Nephron (organoid): ENCODE data around the gene LRRTM4.

ENCODE experiments used
- H3K27ac Mint-ChIP-seq, 3 experiments: 2 replicates each; pipeline ENCODE4 v1.8.0; 2020; ENCODE audit warnings: mixed read lengths in 3 of 3, mild to moderate bottlenecking in 2 of 3, moderate library complexity in 1 of 3
- H3K27me3 Mint-ChIP-seq: 2 replicates; pipeline ENCODE4 v1.8.0; 2021; ENCODE audit warnings: low read depth, mild to moderate bottlenecking, moderate library complexity, mixed read lengths
- H3K36me3 Mint-ChIP-seq: 2 replicates; pipeline ENCODE4 v1.8.0; 2020; ENCODE audit warnings: low read depth, mixed read lengths
- H3K4me1 Mint-ChIP-seq: 2 replicates; pipeline ENCODE4 v1.8.0; 2020; ENCODE audit warnings: mixed read lengths
- H3K4me3 Mint-ChIP-seq, 3 experiments: 2 replicates each; pipeline ENCODE4 v1.8.0; 2020; ENCODE audit warnings: mild to moderate bottlenecking in 3 of 3, mixed read lengths in 3 of 3, moderate library complexity in 2 of 3
- H3K9me3 Mint-ChIP-seq: 2 replicates; pipeline ENCODE4 v1.8.0; 2020; ENCODE audit warnings: mixed read lengths
- TF ChIP-seq, protein P1 (sequence below), 3 experiments: fragments of 200-600 bp; sonication (generic); IDR thresholded peaks; one replicate each; pipeline ENCODE4 v1.5.0; 2021; ENCODE audit warnings: antibody characterized with exemption in 3 of 3; ENCODE audit not compliant: unreplicated experiment in 3 of 3

LRRTM4 gene

DNA sequence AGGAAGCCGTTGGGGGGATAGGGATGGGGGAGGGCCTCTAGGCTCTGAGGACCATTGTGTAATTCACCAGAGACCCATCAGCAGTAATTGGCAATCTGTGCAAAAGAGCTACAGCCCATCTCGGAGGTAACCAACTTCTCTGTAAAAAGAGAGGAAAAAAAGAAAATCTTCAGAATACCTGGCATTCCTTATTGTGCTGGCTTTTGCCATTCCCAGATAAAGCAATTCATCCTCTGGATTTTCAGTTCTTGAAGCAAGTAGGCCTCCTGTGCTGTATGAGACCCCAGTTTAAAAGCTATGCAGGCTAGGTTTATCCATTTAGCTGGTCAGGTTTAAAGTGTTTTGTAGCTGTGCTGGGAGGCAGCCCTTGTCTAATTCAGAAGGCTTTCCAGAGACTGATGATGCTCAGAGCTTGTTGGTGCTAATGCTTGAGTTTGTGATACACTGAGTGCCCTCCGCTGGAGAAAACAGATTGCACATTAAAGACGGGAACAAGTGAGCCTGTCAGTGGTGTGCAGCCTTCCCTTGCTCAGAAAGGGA, at the start of gene LRRTM4:
Gene LRRTM4, minus strand, starts transcription at position 446 of the 540 bp plus-strand sequence.
- Mint-ChIP-seq H3K36me3 (peaks cover 5% of the 10 kb centered on the region), H3K27me3 (no peaks in the 10 kb centered on the region), H3K4me3 (peak within 1 kb of the TSS; percentile 75 to 78 (median 75)), H3K4me1 (peaks cover 19% of the 10 kb centered on the region), H3K9me3 (no peaks in the 10 kb centered on the region), H3K27ac (peak within 1 kb of the TSS; percentile 43 to 84 (median 56))
- TF ChIP-seq, protein P1, sequence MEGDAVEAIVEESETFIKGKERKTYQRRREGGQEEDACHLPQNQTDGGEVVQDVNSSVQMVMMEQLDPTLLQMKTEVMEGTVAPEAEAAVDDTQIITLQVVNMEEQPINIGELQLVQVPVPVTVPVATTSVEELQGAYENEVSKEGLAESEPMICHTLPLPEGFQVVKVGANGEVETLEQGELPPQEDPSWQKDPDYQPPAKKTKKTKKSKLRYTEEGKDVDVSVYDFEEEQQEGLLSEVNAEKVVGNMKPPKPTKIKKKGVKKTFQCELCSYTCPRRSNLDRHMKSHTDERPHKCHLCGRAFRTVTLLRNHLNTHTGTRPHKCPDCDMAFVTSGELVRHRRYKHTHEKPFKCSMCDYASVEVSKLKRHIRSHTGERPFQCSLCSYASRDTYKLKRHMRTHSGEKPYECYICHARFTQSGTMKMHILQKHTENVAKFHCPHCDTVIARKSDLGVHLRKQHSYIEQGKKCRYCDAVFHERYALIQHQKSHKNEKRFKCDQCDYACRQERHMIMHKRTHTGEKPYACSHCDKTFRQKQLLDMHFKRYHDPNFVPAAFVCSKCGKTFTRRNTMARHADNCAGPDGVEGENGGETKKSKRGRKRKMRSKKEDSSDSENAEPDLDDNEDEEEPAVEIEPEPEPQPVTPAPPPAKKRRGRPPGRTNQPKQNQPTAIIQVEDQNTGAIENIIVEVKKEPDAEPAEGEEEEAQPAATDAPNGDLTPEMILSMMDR (IDR thresholded peaks at IDR 0.05; ENCODE audit: unreplicated experiment in 3 of 3), result peak; percentile 31 to 47 (median 34)

DNA sequence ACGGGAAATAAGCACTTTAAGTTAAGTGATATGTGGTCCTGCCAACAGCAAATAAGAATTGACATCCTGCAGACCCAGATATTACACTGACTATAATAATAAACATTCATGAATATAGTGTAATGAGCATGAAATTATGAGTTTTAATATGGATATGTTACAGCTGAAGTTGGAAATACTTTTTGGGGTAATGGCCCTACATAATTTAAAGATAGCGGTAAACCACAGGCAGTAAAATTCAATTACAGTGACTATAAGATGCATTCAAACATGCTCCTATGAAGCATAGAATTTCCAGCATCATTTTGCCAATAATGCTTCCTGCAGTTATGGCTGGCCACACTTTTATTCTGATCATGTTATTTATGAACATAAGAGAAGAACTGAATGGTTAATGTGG, 49.4 kb upstream of the LRRTM4 start:
- no peaks in the 10 kb centered on the region for H3K27me3 Mint-ChIP-seq
- no peaks in the 10 kb centered on the region for H3K9me3 Mint-ChIP-seq

DNA sequence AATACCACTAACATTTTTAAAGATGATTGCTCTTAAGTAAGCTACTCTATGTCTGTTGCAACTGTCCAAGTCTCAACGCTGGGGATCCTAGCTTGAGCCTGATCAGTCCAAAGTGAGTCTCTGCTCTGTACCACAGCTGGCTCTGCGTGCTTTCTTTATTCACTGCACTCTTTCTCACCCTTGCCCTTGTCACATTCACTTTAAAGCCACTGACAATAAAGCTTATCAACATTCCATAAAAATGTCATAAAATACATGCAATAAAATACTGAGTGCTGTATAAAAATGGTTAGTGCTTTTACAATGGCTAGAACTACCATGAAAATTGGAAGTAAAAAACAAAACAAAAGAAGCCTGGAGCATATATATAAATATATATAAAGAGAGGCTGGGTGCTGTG, 45.5 kb upstream of the LRRTM4 start:
- Mint-ChIP-seq H3K36me3 (no peaks in the 10 kb centered on the region), H3K27ac (peak overlapping the region in 2 of 3 experiments; percentile 1 to 16), H3K9me3 (no peaks in the 10 kb centered on the region), H3K4me3 (no peak overlapping the region), H3K27me3 (no peaks in the 10 kb centered on the region), H3K4me1 (peaks cover 5% of the 10 kb centered on the region)
- TF ChIP-seq, protein P1 (IDR thresholded peaks at IDR 0.05; ENCODE audit: unreplicated experiment in 3 of 3), result no peak

More for the DNA sequence above, 49.4 kb upstream of the LRRTM4 start:
- H3K4me3 Mint-ChIP-seq, result no peak overlapping the region
- no peak overlapping the region for H3K27ac Mint-ChIP-seq
- TF ChIP-seq, protein P1 (IDR thresholded peaks at IDR 0.05; ENCODE audit: unreplicated experiment in 3 of 3), result no peak
- peaks cover 5% of the 10 kb centered on the region for H3K4me1 Mint-ChIP-seq
- no peaks in the 10 kb centered on the region for H3K36me3 Mint-ChIP-seq

DNA sequence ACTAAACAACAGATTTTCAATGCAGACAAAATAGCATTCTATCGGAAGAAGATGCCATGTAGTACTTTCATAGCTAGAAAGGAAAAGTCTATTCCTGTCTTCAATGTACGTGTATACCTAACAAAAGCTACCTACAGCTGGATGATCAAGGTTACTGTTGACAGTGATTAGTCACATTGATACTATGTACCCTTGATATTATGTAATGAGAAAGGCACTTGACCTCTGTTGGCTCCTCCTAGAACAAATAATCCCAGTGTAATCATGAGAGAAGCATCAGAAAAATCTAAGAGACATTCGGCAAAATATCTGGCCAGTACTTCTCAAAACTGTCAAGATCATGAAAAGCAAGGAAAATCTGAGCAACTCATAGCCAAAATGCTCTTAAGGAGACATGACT, 44.4 kb upstream of the LRRTM4 start:
- TF ChIP-seq, protein P1 (IDR thresholded peaks at IDR 0.05; ENCODE audit: unreplicated experiment in 3 of 3), result no peak

DNA sequence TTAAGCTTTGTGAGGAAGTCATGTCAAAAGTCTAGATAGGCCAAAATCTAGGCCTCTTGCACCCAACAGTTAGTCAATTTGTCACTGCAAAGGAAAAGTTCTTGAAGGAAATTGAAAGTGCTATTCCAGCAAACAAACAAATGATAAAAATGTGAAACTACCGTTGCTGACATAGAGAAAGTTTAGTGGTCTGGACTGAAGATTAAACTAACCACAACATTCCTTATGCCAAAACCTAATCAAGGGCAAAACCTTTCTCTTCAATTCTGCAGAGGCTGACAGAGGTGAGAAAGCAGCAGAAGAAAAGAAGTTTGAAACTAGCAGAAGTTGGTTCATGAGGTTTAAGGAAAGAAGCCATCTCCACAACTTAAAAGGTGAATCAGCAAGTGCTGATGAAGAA, 44.0 kb upstream of the LRRTM4 start:
- Mint-ChIP-seq H3K36me3 (no peaks in the 10 kb centered on the region), H3K4me1 (peaks cover 5% of the 10 kb centered on the region), H3K4me3 (no peak overlapping the region), H3K27ac (no peak overlapping the region), H3K27me3 (no peaks in the 10 kb centered on the region), H3K9me3 (no peaks in the 10 kb centered on the region)
- TF ChIP-seq, protein P1 (IDR thresholded peaks at IDR 0.05; ENCODE audit: unreplicated experiment in 3 of 3), result no peak

More for the DNA sequence above, 44.4 kb upstream of the LRRTM4 start:
- Mint-ChIP-seq H3K9me3 (no peaks in the 10 kb centered on the region), H3K4me1 (peaks cover 5% of the 10 kb centered on the region), H3K4me3 (no peak overlapping the region), H3K27me3 (no peaks in the 10 kb centered on the region), H3K27ac (peak overlapping the region in 2 of 3 experiments; percentile 15), H3K36me3 (no peaks in the 10 kb centered on the region)

DNA sequence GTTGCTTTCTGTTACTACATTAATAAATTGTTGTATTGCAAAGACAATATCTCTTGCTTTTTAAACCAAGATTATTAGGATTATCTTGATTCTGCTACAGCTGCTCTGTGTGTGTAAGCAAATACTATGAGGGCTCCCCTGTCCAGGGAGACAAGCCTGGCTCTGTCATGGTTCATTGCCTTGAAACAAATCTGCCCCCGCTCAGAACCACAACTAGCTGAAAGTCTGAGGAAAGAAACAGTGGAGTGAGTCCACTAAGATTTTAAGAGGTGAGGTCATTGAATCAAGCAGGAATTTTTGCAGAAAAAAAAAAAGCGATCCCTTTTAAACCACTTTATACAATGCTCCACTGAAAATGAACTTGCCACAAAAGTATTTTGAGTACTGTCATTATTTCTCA, 30.8 kb upstream of the LRRTM4 start:
- Mint-ChIP-seq H3K9me3 (peaks cover 6% of the 10 kb centered on the region), H3K4me3 (peak overlapping the region in 1 of 3 experiments; percentile 11), H3K4me1 (peaks cover 5% of the 10 kb centered on the region), H3K36me3 (no peaks in the 10 kb centered on the region), H3K27ac (peak overlapping the region; percentile 76 to 92 (median 89)), H3K27me3 (no peaks in the 10 kb centered on the region)
- TF ChIP-seq, protein P1 (IDR thresholded peaks at IDR 0.05; ENCODE audit: unreplicated experiment in 3 of 3), result no peak
